Activated gamma-delta T cell treated with anti-CD3 and anti-CD28 coated beads, Interleukin-2, amount 50 U/mL, for 16 hours (primary cell): ENCODE measurements around the gene TMPRSS3.

Source experiments
- DNase-seq: peaks from one replicate; pipeline ENCODE4 v3.0.0-alpha.2; 2020; ENCODE audit warnings: low read depth

TMPRSS3 gene

DNA sequence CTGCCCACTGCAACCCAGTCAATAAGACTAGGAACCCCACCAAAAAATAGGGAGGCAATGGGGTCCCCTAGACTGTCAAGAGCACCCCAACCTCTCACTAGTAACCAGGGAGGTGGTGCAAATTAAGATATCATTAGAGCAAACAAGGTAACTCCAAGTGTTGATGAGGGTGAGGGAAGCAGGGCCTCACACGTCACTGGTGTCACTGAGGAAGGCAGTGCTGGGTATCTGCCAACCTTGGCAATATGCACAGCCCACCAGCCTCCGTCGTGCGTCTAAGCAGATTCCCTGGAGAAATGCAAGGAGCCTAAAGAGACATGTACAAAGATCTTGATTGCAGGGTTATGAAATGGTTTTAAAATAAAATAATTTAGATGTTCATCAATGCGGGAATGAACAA is 11.6 kb upstream of the TMPRSS3 start:
- DNase-seq, result no peak

DNA sequence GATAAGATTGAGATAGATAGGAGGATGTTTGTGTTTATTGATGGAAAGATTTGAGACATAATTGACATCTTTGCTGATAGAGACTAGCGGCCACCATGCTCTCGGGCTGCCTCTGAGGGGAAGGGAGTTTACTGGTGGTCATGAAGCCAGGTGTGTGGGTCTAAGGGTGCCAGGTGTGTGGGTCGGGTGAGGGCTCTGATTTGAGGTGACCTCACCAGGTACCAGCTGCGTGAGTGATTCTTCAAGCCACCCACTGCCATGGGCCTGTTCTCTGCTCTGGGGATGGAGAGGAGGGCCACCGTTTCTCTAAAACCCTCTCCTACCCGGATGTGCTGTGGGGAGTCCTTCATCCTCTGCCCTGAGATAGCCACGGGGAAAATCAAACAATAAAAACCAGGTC is 11.0 kb upstream of the TMPRSS3 start:
- no peak for DNase-seq

DNA sequence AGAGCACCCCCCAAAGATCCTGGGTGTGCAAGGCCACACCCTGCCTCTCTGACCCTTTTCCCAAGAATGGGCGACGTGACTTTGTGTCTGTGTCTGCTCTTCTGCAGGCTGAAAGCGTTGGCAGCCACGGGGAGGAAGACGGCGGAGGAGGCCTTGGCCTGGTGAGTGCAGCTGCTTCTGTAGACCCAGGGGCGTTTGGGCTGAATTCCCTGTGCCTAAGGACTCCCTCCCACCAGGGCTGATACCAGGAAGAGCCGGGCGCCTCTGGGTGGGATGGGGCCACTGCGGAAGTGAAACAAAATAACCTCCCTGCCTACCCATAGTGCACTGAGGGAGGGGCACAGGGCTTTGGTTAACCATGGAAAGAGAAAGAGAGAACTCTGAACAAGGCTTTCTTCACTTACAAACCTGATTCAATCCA is 10.4 kb upstream of the TMPRSS3 start:
- DNase-seq, result no peak

DNA sequence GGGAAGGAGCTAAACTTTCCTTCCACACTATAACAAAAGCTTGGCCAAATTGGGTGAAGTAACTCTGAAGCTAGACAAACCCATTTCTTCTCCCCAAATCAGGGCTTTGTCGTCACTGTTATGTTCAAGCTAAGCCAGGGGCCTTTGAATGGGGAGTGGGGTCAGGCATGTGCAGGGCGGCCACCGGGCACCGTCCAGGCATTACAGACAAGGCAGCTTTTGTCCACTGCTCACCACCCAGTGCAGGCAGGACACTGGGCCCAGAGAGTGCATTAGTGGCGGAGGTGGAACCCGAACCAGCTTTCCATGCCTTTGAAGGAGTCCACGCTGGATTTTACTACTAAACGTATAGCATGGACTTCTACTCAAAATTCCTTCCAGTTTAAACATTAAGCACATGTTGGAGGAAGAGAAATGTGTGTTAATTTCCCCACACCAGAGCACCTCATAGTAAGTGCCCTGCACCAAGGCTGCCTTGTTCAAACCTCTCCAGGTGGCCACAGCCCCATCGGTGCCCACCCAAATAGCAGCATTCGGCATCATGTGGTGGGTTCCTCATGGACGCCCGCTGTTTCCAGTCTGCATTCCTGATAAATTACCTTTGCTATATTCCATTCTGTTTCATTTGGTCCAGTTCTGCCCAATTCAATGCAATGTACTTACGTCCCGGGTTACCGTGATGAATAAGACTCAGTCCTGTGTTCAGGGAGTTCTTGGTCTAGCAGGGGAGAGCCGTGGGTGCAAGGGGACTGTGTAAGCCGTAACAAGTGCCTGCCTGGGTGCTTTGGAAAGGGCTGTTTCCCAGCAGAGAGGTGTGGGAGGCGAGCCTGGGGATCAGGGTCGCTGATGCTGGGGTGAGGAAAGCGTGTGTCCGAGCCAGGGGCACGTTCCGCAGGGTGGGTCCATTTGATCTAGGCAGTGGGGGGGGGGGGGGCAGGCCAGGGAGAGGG is 9.5 kb upstream of the TMPRSS3 start:
- DNase-seq, result no peak

DNA sequence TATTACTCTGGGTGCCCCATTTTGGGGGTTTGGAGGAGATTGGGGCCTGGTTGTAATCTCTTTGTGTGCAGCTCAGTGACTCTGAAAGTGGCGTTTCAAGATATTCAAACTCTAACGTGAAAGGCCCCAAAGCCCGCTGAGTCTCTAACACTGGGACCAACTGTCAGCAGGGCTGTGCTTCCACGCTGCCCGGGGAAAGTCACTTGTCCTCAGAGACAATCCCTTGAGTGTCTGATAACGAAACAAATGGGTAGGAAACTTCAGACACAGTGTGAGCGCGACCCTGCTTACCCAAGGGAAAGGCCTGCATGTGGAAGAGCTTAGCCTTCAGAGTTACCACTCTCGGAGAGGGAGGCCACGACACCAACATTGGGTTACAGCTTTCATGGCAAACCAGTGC is 8.7 kb upstream of the TMPRSS3 start:
- no peak for DNase-seq

DNA sequence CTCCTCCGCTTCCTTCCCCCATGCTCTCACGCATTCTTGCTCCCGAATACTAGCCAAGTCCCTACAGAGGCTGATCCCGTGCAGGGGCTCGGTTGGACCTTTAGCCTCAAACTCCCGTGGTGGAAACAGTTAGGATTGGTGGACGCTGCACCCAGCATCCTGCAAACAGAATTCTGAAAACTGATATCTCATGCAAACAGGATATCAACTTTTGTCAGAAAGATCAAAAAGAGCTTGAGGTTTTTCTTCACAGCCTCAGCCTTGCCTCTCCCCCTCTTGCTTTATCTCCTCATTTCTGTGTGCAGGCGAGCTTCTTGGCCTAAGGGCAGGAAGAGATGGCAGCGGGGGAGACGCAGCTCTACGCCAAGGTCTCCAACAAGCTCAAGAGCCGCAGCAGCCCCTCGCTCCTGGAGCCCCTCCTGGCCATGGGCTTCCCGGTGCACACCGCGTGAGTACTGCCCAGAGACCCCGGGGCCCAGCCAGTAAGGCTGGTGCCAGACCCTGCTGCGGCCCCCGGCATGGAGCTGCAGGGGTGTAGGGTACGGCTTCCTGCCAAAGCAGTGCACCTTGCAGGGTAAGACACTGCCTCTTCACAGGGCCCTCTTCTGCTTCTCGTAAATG is 7.9 kb upstream of the TMPRSS3 start, which contains the start of gene UBASH3A:
Gene UBASH3A, plus strand, starts transcription at position 292 of the 621 bp plus-strand sequence. Its CDS starts 44 bp downstream, at position 336.
- no peak for DNase-seq

DNA sequence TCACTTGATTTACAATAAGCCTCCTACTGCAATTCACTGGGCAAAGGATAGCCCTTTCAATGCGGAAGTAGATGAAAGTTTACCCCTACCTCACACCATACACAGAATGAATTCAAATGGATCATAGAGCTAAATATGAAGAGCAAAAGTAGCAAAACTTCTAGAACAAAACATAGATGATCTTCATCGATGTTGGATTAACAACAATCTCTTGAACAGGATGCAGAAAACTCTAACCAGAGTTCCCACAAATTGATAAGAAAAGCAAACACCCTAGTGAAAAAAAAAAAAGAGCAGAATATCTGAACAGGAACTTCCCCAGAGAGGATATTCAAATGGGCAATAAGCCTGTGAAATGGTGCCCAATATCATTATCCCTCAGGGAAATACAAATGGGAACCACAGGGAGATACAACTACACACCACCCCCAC is 6.0 kb upstream of the TMPRSS3 start:
- DNase-seq, result no peak

DNA sequence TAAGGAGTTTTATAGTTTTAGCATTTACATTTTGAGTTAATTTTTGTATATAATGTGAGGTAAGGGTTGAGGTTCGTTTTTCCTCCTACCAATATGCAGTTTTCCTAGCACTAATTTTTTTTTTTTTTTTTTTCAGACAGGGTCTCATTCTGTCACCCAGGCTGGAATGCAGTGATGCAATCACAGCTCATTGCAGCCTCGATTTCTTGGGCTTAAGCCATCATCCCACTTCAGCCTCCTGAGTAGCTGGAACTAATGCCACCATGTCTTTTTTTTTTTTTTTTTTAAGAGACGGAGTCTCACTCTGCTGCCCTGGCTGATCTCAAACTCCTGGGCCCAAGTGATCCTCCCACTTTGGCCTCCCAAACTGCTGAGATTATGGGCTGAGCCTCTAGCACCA is 5.3 kb upstream of the TMPRSS3 start:
- no peak for DNase-seq

DNA sequence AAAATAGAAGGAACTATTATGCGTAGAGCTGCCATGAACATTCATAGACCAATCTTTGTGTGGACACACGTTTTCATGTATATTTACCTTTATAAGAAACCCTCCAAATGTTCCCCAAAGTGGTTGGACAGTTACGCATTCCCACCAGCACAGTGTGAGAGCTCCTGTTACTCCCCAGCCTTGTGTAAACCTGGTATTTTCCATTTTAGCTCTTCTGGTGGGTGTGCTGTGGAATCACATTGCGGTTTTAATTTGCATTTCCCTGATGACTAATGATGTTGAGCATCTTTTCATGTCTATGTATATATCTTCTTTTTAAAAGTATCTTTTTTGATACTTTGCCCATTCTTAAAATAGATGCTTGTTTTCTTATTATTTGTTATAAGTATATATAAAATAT is 4.7 kb upstream of the TMPRSS3 start:
- DNase-seq, result no peak

DNA sequence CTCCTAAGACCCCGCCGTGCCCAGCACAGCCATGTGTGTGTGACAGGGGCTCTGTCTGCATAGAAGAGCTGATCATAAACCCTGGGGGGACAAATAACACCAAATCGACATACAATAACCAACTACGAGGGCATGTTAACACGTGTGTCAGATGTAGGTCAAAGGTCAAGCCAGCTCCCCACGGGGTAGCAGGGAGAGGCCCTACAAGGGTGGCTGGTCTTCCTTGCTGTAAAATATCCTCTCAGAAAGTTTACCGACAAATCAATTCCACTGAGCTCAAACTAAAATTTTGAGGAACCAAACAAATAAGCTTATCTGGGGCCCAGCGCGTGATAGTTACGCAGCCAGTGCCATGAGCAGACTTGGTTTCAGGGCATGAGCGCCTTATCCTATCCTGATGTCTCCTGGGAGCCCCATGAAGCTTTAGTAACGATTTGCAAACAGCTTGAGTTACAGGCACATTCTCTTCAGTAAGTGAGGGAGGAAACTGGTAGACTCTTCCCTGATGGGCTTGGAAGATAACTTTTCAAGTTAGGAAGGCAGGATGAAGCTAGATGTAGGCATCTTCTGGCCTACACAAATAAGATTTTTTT is 2.7 kb upstream of the TMPRSS3 start:
- DNase-seq, result no peak

DNA sequence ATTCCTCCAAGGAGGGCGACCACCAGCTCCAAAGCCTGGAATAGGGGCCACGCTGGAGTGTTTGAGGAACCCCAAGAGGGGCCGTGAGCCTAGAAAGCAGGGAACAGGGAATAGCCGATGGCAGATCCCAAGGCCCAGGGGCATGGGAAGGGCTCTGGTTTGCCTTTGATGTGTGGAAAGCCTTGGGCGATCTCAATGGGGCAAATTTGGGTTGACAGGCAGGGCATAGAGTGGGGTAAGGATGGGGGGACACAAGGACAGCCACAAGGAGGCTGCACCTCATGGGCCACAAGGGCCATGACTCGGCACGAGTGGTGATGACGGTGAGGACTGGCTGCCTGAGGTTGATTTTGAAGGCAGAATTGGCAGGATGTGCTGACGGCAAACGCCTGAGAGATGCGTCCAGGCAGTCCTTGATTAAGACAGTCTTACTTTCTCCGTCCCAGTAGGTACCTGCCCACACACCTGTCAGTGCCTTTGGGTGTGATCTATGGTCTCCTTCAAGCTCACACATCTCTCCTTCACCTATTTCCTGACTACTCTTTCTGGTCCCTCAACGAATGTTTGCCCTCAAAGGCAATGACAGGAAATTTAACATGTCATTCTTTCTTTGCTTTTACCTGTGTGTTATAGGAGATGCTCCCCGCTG is 2.0 kb upstream of the TMPRSS3 start:
- no peak for DNase-seq

DNA sequence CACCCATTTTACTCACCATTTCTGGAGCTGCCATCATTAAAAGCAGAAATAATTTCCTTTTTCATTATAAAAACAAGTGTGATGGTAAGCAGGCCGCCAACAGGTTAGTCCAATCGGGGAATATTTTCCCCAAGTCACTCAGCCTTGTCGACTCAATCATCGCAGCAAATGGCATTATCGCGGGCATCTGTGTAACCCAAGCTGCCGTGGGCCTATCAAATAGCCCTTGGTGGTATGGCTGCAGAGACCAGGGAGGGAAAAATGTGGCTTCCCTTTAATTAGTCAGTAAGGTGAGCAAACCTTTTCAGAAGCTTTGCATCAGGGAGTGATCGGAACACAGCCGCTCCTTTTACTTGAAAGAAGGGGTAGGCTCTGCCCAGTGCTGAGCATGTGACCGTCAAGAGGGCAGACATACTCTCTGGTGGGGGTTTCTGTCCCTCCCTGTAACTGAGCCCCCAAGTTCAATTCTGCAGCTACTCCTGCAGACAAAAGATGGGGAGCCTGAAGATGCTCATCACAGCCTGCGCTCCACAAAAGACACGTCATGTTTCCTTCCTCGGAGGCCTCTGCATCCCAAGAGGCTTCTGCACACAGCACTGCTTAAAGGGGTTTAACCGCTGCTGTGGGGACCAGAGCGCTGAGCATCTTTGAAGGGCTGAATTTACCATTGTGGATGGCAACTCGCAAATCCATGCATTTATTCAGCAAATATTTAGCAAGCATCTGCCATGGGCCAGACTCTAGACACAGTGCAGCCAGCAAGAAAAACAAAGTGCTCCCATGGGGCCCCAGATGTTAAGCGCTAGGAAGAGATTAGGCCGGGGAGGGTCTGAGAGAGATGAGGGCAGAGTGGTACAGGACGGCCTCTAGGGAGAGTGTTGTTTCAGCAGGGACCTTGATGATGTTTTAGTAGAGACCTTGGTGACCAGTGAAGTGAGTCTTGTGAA is 1.2 kb upstream of the TMPRSS3 start:
- no peak for DNase-seq

DNA sequence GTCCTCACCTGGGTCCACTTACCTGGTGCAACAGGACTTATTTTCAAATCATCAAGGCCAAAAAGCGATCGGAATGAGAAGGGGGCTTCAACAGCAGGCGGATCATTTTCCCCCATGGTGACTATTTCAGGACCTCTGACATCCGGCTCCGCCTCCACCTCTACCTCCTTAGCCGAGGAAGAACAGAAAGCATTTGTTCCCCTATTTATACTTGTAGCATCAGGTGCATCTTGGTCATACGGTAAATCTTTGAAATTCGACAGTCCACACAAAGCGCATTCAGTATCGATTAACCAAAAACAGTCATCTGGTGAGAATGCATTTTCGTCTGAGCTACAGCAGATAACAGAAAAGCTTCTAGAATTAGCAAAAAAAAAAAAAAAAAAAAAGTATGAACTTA is 550 bp downstream of the TMPRSS3 start:
- DNase-seq, result no peak

DNA sequence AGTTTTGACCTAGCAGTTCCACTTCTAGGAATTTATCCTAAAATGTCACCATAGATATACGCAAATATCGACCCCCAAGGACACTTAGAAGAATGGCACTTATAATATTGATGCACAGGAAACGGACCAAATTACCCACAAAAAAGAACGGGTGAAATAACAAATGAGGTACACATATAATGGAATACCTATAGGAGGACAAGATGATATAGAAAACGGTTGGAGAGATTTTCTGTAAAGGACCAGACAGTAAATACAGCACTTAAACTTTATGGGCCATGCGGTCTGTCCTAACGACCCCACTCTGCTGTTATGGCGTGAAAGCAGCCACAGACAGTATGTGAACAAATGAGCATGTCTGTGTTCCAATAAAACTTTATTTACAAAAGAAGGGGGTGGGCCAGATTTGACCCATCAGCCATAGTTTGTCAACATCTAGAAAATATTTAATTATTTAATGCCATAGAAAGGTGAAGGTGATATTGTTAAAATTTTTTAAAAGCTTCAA is 2.4 kb downstream of the TMPRSS3 start:
- no peak for DNase-seq

DNA sequence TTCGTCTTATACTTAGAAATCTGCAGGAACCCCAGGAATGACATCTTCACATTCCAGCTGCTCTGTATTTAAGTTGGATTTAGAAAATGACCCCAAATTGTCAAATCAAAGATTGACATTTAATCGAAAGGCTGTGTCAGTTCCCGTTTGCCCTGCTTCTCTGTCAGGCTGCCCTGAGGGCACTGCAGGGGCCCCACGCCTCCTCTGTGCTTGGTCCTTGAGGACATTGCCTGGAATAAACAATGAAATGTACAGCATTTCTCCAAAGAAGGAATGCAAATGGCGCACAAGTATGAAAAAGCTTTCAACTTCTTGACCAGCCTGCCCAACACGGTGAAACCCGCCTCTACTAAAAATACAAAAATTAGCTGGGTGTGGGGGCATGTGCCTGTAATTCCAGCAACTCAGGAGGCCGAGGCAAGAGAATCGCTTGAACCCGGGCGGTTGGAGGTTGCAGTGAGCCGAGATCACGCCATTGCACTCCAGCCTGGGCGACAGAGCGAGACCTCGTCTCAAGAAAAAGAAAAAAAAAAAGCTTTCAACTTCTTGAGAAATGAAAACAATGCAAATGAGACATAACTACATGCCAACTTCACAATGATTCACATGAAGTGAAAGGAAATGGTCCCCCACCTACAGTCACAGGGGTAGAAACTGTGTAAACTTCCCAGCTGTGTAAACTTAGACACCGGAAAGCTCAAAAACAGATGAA is 3.0 kb downstream of the TMPRSS3 start:
- no peak for DNase-seq

DNA sequence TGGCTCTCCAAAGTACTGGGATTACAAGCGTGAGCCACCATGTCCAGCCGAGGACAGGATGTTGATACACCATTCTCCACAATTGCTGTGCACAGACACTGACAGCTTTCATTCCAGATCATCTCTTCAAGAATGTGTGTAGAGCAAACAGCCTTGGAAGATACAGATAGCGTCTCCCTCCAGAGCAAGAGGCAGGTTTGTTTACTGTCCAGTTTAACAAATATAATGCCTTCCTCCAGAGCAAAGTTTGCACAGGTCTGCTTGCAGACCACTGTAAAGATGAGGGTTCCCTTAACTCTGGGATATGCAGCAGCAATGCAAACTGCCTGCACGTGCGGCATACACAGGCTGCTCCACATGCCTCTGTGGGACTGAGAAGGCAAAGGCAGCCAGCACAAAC is 4.6 kb downstream of the TMPRSS3 start:
- DNase-seq, result no peak

DNA sequence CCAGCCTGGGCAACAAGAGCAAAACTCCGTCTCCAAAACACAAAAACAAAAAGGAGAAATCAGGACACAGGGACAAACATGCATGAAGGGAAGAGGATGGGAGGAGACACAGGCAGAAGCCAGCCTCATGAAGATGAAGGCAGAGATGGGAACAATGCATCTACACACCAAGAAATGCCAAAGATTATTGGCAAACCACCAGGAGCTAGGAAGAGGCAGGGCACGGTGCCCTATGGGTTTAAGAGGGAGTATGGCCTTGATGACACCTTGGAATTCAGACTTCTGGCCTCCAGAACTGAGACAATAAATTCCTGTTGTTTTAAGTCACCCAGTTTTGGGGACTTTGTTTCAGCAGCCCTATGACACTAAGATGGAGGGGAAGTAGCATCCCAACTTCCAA is 5.2 kb downstream of the TMPRSS3 start:
- DNase-seq, result no peak

DNA sequence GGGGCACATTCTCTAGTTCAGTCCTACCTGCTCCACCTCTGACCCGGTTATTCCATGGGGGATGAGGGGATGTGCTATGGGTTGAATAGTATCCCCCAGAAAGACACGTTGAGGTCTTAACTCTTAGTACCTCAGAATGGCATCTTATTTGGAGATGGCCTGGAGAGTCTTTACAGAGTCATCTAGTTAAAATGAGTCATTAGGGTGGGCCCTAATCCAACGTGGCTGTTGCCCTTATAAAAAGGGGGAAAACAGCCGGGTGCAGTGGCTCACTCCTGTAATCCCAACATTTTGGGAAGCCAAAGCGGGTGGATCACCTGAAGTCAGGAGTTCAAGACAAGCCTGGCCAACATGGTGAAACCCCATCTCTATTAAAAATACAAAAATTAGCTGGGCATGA is 5.7 kb downstream of the TMPRSS3 start:
- DNase-seq, result no peak

DNA sequence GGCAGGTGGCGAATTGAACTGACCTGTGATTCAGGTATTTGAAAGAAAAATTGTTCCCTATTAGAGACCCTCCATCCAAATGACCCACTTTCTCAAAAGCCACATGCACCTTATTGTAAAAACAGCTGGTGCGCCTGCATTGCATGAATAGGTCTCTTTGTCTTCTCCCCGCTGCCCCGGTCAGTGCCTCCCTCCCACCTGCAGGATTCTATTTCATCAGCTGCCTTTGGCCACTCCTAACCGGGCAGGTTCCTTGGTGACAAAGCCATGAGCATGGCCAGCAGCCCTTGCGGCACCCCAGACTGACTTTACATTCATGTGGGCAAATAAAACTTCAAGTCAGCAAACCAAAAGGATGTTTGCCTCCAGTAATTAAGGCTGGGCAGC is 6.4 kb downstream of the TMPRSS3 start:
- no peak for DNase-seq

DNA sequence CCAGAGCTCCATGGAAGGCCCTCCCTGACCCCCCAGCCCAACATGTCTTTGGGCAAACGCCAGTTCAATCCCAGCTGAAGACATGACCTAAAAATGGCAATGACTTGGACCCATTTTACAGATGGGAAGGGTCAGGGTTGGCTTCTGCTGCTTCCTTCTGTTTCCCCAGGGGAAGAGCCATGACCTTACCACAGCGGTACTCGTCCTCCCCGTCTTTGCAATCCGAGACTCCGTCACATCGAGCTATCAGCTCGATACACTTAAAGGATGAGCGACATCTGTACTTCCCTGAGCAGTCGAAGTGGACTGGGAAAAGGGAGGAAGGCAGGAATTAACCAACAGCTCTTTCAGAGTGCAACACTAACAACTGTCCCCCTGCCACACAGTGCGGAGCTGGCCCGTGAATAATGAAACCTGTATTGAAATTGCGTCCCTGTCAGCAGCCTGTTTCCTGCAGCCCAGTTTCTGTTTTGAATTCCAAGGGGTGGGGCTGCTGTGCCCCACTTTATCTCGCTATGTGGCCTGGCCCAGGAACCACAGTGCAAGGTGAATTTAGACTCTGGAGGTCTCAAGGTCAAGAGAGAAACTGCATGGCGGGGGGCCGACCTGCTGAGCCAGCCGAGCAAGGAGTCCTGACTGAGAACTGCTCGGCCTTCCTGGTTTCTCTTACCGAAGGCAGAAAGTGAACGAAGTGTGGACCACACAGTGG is 7.0 kb downstream of the TMPRSS3 start:
- no peak for DNase-seq
